GM10266 (cell line): ENCODE data around the gene CHRNG.

Source experiments
- DNase-seq: peaks from one replicate; pipeline ENCODE4 v3.0.0; 2012; ENCODE audit errors: extremely low spot score
- CTCF ChIP-seq: IDR thresholded peaks from 2 replicates; pipeline ENCODE4 v1.5.1; 2012; ENCODE audit warnings: mild to moderate bottlenecking, low read depth; ENCODE audit not compliant: control insufficient read depth, insufficient read depth; ENCODE audit errors: missing control alignments

CHRNG gene

GRCh38 chr2:232508251-232508650, 31.2 kb upstream of the CHRNG start:
- TF ChIP-seq CTCF: no peak
- no peak for DNase-seq

DNA sequence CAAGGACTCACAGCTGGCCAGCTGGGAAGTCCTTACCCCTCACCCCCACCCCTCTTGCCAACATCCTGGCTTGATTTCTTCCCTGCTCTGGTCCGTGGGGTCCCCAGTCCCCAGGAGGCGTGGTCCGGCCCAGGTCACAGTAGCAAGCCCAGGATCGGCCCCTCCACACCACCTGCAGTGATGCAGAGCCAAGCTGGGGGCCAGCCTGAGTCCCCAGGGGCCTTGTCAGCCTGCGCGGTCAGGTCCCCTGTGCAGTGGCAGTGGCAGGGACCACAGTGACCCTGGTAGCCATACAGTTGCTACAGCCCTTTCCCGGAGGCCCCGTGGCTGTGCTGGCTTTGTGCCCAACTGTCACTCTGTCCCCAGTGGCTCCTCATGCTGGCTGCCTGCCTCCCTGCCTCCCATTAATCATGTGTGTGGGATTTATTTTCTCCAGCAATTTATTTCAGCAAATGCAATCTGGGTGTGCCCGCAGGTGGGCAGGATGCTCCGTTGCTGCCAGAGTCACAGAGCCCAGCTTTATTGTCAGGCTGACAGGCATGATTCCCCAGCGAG, 28.1 kb upstream of the CHRNG start:
- no peak for DNase-seq

GRCh38 chr2:232512602-232513001, 26.9 kb upstream of the CHRNG start:
- no peak for DNase-seq
- TF ChIP-seq CTCF: no peak

More for the DNA sequence above, 28.1 kb upstream of the CHRNG start:
- TF ChIP-seq CTCF: no peak

- TF ChIP-seq CTCF: no peak
- no peak for DNase-seq
These were observed 26.1 kb upstream of the CHRNG start for GRCh38 chr2:232513353-232513752.

DNA sequence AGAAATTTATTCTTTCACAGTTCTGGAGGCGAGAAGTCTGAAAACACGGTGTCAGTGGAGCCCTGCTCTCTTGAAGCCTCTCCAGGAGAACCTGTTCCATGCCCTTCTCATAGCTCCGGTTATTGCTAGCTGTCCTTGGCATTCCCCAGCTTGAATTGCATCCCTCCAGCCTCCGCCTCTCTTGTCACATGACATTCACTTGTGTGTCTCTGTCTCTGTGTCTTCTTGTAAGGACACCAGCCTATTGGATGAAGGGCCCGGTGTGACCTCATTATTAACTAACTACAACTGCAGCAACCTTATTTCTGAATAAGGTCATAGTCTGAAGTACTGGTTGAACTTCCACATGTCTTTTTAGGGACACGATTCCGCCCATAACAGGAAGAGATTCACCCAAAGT, 23.9 kb upstream of the CHRNG start:
- DNase-seq: no peak
- TF ChIP-seq CTCF: no peak

DNA sequence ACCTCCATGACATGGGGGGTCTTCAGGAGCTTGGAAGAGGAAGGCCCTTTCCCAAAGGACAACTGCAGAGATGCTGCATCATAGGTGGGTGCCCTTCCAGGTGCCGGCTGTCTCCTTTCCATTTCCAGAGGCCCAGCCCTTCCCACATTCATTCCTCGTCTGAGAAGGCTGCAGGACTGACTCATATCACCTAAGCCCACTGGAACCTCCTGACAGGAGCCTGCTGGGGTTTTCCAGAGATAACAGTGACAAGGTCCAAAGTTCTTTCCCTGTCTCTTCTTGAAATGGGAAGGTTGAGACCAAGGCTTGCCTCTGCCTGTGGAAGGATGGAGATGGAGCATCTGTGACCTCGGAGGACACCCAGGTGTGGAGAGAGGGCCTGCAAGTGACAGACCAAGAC, 22.9 kb upstream of the CHRNG start:
- TF ChIP-seq CTCF: no peak

DNA sequence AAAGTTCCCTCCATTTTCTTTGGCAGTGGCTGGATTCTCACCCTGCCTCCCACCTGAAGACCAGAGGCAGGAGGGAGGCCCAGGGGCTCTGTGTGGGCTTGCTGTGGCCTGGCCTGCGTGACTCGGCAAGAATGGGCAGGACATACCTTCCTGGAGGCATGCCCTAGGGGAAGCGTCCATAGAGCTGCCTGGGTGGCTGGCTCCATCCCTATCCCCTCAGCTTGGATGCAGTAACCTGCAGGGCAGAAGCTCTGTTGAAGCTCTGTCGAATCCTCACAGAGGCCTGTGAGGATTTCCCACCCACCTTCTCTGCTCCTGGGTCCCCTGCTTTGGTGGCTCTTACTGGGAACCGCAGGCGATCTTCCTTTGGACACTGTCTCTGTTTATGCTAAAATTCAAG, 20.6 kb upstream of the CHRNG start:
- DNase-seq: no peak
- no peak for TF ChIP-seq CTCF

More for the DNA sequence above, 22.9 kb upstream of the CHRNG start:
- DNase-seq: no peak
